HL-60 (cell line): ENCODE results near the gene NIPBL.

Experiments
- DNase-seq, 2 experiments: peaks; one replicate each; pipeline ENCODE4 v3.0.0-alpha.2; 2010 to 2020; ENCODE audit warnings: low read depth in 1 of 2, low spot score in 1 of 2
- H3K27ac ChIP-seq: fragments of 250-450 bp; sonication (Bioruptor Pico); replicated peaks from 2 replicates; pipeline ENCODE4 v1.5.1; 2020; ENCODE audit warnings: mild to moderate bottlenecking, moderate library complexity
- H3K27me3 ChIP-seq: fragments of 250-450 bp; sonication (Bioruptor Pico); 2 replicates; pipeline ENCODE4 v1.5.1; 2021; ENCODE audit warnings: mild to moderate bottlenecking, moderate library complexity; ENCODE audit not compliant: insufficient read depth, poor library complexity, severe bottlenecking
- H3K4me3 ChIP-seq: replicated peaks from 2 replicates; pipeline ENCODE4 v1.5.1; 2011; ENCODE audit warnings: mild to moderate bottlenecking, control low read depth, low read length; ENCODE audit not compliant: insufficient read depth
- CTCF ChIP-seq: IDR thresholded peaks from one replicate; pipeline ENCODE4 v1.5.1; 2011; ENCODE audit warnings: low read length, control low read depth, inconsistent platforms; ENCODE audit not compliant: insufficient read depth
- GABPA ChIP-seq: IDR thresholded peaks from 2 replicates; pipeline ENCODE4 v1.6.1; 2012; ENCODE audit warnings: low read depth
- POLR2AphosphoS5 ChIP-seq: IDR thresholded peaks from 2 replicates; pipeline ENCODE4 v1.6.1; 2012; ENCODE audit warnings: low read depth
- REST ChIP-seq: IDR thresholded peaks from 2 replicates; pipeline ENCODE4 v1.6.1; 2012; ENCODE audit warnings: low read depth; ENCODE audit not compliant: insufficient replicate concordance
- SPI1 ChIP-seq: IDR thresholded peaks from 2 replicates; pipeline ENCODE4 v1.6.1; 2012; ENCODE audit warnings: low read depth, mild to moderate bottlenecking, borderline replicate concordance

Gene NIPBL

GRCh38 chr5:36945687-36946086, 69.1 kb downstream of the NIPBL start:
- Histone ChIP-seq H3K27me3 (no peaks in the 10 kb centered on the region), H3K27ac (no peak overlapping the region), H3K4me3 (no peak overlapping the region)
- DNase-seq, result no peak
- TF ChIP-seq POLR2AphosphoS5 (no peak), CTCF (no peak), GABPA (no peak), SPI1 (no peak), REST (no peak)

- DNase-seq, result no peak
- Histone ChIP-seq H3K27ac (no peak overlapping the region), H3K27me3 (no peaks in the 10 kb centered on the region), H3K4me3 (no peak overlapping the region)
- TF ChIP-seq SPI1 (no peak), CTCF (no peak), GABPA (no peak), REST (no peak), POLR2AphosphoS5 (no peak)
Measured at GRCh38 chr5:36946101-36946500, 69.5 kb downstream of the NIPBL start.

GRCh38 chr5:36948041-36948440, 71.5 kb downstream of the NIPBL start:
- Histone ChIP-seq H3K4me3 (no peak overlapping the region), H3K27ac (no peak overlapping the region), H3K27me3 (no peaks in the 10 kb centered on the region)
- no peak for DNase-seq
- TF ChIP-seq REST (no peak), GABPA (no peak), CTCF (no peak), POLR2AphosphoS5 (no peak), SPI1 (no peak)
